T-helper 1 cell (primary cell): ENCODE data around the gene RNF138.
"Not testable (repeated sequence)": the region's sequence is repeated elsewhere in the genome, so short reads cannot be mapped to it uniquely, and the experiment has no call there.

ENCODE experiments used
- DNase-seq, 5 donors: peaks; one replicate each; pipeline ENCODE4 v3.0.0-alpha.2; 2012 to 2020

RNF138 gene

GRCh38 chr18:32095900-32096229, 4.2 kb downstream of the RNF138 start:
- DNase-seq: no peak

GRCh38 chr18:32096946-32097345, 5.3 kb downstream of the RNF138 start:
- no peak for DNase-seq

GRCh38 chr18:32104516-32104915, 12.8 kb downstream of the RNF138 start:
- DNase-seq: no peak

- DNase-seq: no peak
Observed at GRCh38 chr18:32110005-32110404, 18.3 kb downstream of the RNF138 start.

- DNase-seq: no peak
Observed at GRCh38 chr18:32111706-32112105, 20.0 kb downstream of the RNF138 start.

- DNase-seq: no peak
Observed at GRCh38 chr18:32112826-32113225, 21.2 kb downstream of the RNF138 start.

GRCh38 chr18:32114293-32114942, 22.7 kb downstream of the RNF138 start:
- no peak for DNase-seq

GRCh38 chr18:32122039-32122438, 30.4 kb downstream of the RNF138 start:
- DNase-seq: no peak

GRCh38 chr18:32126538-32126937, 34.9 kb downstream of the RNF138 start:
- DNase-seq: no peak

- DNase-seq: no peak
Observed at GRCh38 chr18:32135625-32136024, 44.0 kb downstream of the RNF138 start.

- no peak for DNase-seq
Observed at GRCh38 chr18:32138332-32138982, 46.8 kb downstream of the RNF138 start.

GRCh38 chr18:32139835-32140283, 48.2 kb downstream of the RNF138 start:
- no peak for DNase-seq

GRCh38 chr18:32148185-32148870, 56.7 kb downstream of the RNF138 start:
- DNase-seq: no peak

GRCh38 chr18:32152705-32153448, 61.2 kb downstream of the RNF138 start:
- DNase-seq: peak in 1 of 5 donors; percentile 17

- DNase-seq: no peak
Observed at GRCh38 chr18:32156855-32157254, 65.2 kb downstream of the RNF138 start.

GRCh38 chr18:32157580-32157979, 65.9 kb downstream of the RNF138 start:
- DNase-seq: no peak

- DNase-seq: peak; percentile 23 to 75 (median 57)
Observed at GRCh38 chr18:32158108-32158624, 66.5 kb downstream of the RNF138 start.

GRCh38 chr18:32158631-32159030, 67.0 kb downstream of the RNF138 start:
- not testable (repeated sequence) for DNase-seq

GRCh38 chr18:32160547-32160946, 68.9 kb downstream of the RNF138 start:
- no peak for DNase-seq

GRCh38 chr18:32167980-32168730, 76.5 kb downstream of the RNF138 start:
- no peak for DNase-seq

- DNase-seq: no peak
Observed at GRCh38 chr18:32173654-32174053, 82.0 kb downstream of the RNF138 start.

GRCh38 chr18:32174719-32175118, 83.0 kb downstream of the RNF138 start:
- no peak for DNase-seq
